Mesothelial cell of epicardium (in vitro differentiated cells): ENCODE measurements around the gene HHEX. TPM values are rescaled to one million over a fixed set of nuclear protein-coding genes. Genes with fewer than 3 reads are reported as not detected.
A peak's percentile ranks its signal among the peaks of the same experiment; 100 is the strongest.

Experiments
- DNase-seq, 2 experiments: peaks; one replicate each; pipeline ENCODE4 v3.0.0; 2021; ENCODE audit warnings: low spot score in 2 of 2; ENCODE audit not compliant: unreplicated experiment in 2 of 2
- H3K27ac Mint-ChIP-seq: 2 replicates; pipeline ENCODE4 v1.8.0; 2021; ENCODE audit warnings: mixed read lengths
- H3K27me3 Mint-ChIP-seq: 2 replicates; pipeline ENCODE4 v1.8.0; 2021; ENCODE audit warnings: low read depth, mixed read lengths
- H3K36me3 Mint-ChIP-seq: 2 replicates; pipeline ENCODE4 v1.8.0; 2021; ENCODE audit warnings: mixed read lengths
- H3K4me1 Mint-ChIP-seq: 2 replicates; pipeline ENCODE4 v1.8.0; 2021; ENCODE audit warnings: mixed read lengths
- H3K4me3 Mint-ChIP-seq: 2 replicates; pipeline ENCODE4 v1.8.0; 2021; ENCODE audit warnings: mild to moderate bottlenecking, moderate library complexity, mixed read lengths
- H3K9me3 Mint-ChIP-seq: 2 replicates; pipeline ENCODE4 v1.8.0; 2021; ENCODE audit warnings: mixed read lengths
- total RNA-seq: library from RNA; stranded (reverse); gene quantifications from 3 replicates; pipeline ENCODE4 v1.2.1, GENCODE V29; 2021
- TF ChIP-seq, protein P1 (sequence below): fragments of 200-600 bp; sonication (generic); IDR thresholded peaks from one replicate; pipeline ENCODE4 v1.5.0; 2021; ENCODE audit warnings: antibody characterized with exemption; ENCODE audit not compliant: unreplicated experiment

HHEX gene
- total RNA-seq, 1 donor from 2014 or later, result 0.13 TPM

DNA sequence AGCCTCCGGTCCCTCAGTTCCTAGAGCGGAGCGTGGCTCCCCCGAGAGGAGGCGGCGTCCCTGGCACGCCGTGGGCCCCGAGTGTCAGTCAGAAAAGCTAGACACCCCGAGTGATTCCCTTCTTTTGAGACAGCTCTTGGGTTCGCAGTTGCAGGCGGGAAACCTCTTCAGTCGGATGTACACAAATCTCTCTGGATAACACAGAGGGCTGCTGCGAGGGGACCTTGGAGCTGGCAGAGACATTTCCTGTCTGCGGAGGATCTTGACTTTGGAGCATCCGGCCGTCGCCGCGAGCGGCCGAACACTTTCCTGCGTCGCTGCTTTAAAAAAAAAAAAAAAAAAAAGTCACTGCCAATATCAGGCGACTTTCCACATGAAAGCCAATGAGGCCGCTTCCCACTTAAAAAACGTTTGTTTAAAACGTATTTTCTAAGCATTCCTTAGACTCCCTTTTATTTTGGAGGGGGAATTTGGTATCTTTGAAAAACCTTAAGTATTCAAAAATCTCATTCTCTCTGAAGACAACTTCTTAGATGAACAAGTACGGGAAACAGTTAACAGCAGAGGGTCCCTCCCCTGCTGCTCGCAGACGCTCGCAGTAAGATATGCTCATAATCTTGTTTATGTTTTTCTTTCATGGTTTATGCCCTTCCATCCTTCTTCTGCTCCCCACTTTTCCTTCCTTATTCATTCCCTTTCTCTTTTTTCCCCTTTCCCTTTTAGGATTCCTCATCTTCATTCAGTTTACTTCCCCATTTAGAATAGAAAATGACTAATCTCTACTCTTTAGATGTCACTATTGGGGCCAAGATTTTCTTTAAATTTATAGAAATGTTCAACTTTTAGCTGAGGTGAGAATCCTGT is 10.0 kb downstream of the HHEX start:
- peak overlapping the region; percentile 79 for H3K27ac Mint-ChIP-seq
- H3K36me3 Mint-ChIP-seq, result no peaks in the 10 kb centered on the region
- H3K4me3 Mint-ChIP-seq, result peak overlapping the region; percentile 73
- peak in 1 of 2 experiments; percentile 46 for DNase-seq
- peaks cover 93% of the 10 kb centered on the region for H3K27me3 Mint-ChIP-seq
- H3K4me1 Mint-ChIP-seq, result peaks cover 20% of the 10 kb centered on the region
- H3K9me3 Mint-ChIP-seq, result no peaks in the 10 kb centered on the region
- TF ChIP-seq, protein P1, sequence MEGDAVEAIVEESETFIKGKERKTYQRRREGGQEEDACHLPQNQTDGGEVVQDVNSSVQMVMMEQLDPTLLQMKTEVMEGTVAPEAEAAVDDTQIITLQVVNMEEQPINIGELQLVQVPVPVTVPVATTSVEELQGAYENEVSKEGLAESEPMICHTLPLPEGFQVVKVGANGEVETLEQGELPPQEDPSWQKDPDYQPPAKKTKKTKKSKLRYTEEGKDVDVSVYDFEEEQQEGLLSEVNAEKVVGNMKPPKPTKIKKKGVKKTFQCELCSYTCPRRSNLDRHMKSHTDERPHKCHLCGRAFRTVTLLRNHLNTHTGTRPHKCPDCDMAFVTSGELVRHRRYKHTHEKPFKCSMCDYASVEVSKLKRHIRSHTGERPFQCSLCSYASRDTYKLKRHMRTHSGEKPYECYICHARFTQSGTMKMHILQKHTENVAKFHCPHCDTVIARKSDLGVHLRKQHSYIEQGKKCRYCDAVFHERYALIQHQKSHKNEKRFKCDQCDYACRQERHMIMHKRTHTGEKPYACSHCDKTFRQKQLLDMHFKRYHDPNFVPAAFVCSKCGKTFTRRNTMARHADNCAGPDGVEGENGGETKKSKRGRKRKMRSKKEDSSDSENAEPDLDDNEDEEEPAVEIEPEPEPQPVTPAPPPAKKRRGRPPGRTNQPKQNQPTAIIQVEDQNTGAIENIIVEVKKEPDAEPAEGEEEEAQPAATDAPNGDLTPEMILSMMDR, result no peak

DNA sequence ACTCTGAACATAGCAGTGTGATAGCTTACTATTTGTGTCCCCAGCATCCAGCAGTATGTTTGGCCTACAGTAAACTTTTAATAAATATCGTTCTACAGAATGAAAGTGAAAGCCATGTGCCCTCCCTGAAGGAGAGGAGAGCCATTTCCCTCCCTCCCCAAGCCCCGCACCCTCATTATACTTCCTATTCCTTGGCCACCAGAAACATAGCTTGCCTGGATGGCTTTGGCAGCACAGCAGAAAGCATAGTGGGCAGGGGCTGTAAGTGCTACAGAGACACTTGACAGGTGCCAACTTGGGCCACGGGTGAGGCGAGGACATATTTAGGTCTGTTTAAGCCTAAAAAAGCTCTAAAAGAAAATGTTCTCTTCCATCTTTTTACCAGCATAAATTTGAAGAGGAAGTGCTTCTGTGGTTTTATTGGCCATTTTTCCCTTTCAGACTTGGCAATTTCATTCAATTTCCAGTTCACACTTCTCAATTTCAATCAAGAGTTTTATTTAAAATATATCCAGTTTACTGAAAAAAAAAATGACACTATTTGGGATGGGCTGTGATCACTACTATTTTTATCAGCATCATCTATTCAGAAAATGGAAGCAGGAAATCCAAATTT is 12.7 kb downstream of the HHEX start:
- TF ChIP-seq, protein P1, result no peak
- no peaks in the 10 kb centered on the region for H3K36me3 Mint-ChIP-seq
- DNase-seq, result no peak
- H3K27ac Mint-ChIP-seq, result no peak overlapping the region
- H3K4me1 Mint-ChIP-seq, result peaks cover 16% of the 10 kb centered on the region
- H3K27me3 Mint-ChIP-seq, result peaks cover 87% of the 10 kb centered on the region
- no peaks in the 10 kb centered on the region for H3K9me3 Mint-ChIP-seq
- H3K4me3 Mint-ChIP-seq, result no peak overlapping the region

DNA sequence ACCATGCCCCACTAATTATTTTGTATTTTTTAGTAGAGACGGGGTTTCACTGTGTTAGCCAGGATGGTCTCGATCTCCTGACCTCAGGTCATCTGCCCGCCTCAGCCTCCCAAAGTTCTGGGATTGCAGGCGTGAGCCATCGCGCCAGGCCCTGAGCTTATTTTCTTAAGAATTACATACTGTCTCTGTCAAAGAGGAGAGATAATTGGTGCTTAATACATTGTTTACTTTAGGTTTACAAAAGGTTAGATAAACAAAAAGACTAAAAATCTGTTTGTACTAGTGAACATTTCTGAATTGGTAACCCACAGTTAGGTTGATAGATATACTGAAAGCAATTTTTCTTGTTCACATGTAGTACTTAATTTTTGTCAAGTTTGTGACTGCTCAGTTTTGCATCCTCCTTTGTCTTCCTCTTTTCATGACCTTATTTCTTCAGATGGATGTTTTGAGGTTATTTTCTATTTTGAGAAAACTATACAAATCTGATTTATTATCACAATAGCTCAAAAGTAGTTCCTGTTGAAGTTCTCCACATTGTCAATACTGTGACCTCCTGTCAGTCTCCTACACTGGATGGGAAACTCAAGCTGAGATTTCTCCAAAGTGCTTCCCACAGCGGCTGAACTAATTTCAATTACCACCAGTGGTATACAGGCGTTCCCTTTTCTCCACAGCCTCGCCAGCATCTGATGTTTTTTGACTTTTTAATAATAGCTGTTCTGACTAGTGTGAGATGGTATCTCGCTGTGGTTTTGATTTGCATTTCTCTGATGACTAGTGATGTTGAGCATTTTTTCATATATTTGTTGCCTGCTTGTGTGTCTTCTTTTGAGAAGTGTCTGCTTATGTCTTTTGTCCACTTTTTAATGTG is 22.5 kb downstream of the HHEX start:
- Mint-ChIP-seq H3K36me3 (no peaks in the 10 kb centered on the region), H3K9me3 (no peaks in the 10 kb centered on the region), H3K4me1 (no peaks in the 10 kb centered on the region), H3K27ac (no peak overlapping the region), H3K27me3 (peaks cover 11% of the 10 kb centered on the region), H3K4me3 (no peak overlapping the region)
- DNase-seq, result no peak
- TF ChIP-seq, protein P1, result no peak

DNA sequence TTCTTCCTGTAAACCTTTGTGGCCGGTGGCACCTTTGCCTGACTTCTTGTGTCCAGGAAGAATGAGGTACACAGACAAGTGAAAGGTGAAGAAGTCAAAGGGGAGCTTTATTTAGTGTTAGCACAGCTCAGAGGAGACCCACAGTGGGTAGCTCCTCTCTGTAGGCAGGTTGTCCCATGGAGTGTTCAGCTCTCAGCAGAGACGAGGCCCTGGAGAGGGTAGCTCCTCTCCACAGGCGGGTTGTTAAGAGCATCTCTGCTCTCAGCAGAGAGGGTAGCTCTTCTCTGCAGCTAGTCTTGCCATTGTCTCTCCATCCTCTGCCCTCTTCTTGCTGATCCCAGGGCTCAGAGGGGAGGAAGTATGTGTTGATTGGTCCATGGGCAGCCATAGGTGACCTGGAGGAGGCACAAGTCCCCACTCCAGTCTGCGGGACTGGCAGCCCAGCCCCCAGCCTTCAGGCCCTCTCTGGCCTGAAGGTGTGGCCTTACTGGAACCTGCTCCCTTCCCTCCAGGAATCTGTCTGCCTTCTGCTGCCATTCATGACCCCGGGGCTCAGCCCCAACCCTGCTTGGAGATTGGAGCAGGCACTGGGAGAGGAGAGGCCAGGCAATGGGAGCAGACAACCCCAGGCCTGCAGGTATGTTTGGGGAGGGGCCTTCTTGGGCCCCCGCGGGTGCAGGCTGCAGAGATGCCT is 24.5 kb downstream of the HHEX start:
- no peaks in the 10 kb centered on the region for H3K9me3 Mint-ChIP-seq

More for the DNA sequence above, 24.5 kb downstream of the HHEX start:
- DNase-seq, result no peak
- Mint-ChIP-seq H3K27me3 (peaks cover 12% of the 10 kb centered on the region), H3K4me3 (no peak overlapping the region), H3K4me1 (no peaks in the 10 kb centered on the region), H3K36me3 (no peaks in the 10 kb centered on the region), H3K27ac (no peak overlapping the region)
- TF ChIP-seq, protein P1, result no peak
